Activated CD4-positive, alpha-beta memory T cell treated with anti-CD3 and anti-CD28 coated beads, Interleukin-2, amount 10 ng/mL, durations not matched to agents 7 days and 5 days (primary cell): ENCODE data around the gene MAST3. TPM values are rescaled to one million over a fixed set of nuclear protein-coding genes. Genes with fewer than 3 reads are reported as not detected.
A peak's percentile ranks its signal among the peaks of the same experiment; 100 is the strongest.

Experiments
- CTCF ChIA-PET: fragments of 350-600 bp; sonication (Branson Sonifier 250); formaldehyde crosslinking; loops from one replicate; lab custom pipeline; 2021; ENCODE audit warnings: antibody characterized with exemption, inconsistent platforms; lab: Charles Lee
- POLR2A ChIA-PET: fragments of 350-600 bp; sonication (Branson Sonifier 250); formaldehyde crosslinking; loops from one replicate; lab custom pipeline; 2021; ENCODE audit warnings: antibody characterized with exemption; lab: Charles Lee
- DNase-seq: peaks from one replicate; pipeline ENCODE4 v3.0.0-alpha.2; 2020
- H3K27ac Mint-ChIP-seq: one replicate; pipeline ENCODE4 v1.8.0; 2021; ENCODE audit warnings: mild to moderate bottlenecking, mixed read lengths
- H3K27me3 Mint-ChIP-seq: one replicate; pipeline ENCODE4 v1.8.0; 2021; ENCODE audit warnings: mixed read lengths
- H3K36me3 Mint-ChIP-seq: one replicate; pipeline ENCODE4 v1.8.0; 2021; ENCODE audit warnings: low read depth, mixed read lengths
- H3K4me1 Mint-ChIP-seq: one replicate; pipeline ENCODE4 v1.8.0; 2021; ENCODE audit warnings: mixed read lengths
- H3K4me3 Mint-ChIP-seq: one replicate; pipeline ENCODE4 v1.8.0; 2021; ENCODE audit warnings: mild to moderate bottlenecking, mixed read lengths
- H3K9me3 Mint-ChIP-seq: one replicate; pipeline ENCODE4 v1.8.0; 2021; ENCODE audit warnings: mixed read lengths
- total RNA-seq, 2 experiments: library from RNA; stranded (reverse); gene quantifications; one replicate each; pipeline ENCODE4 v1.2.3, GENCODE V29; 2021

The MAST3 gene
- total RNA-seq, 2 experiments from 2014 or later: 29.2 to 29.9 TPM

DNA sequence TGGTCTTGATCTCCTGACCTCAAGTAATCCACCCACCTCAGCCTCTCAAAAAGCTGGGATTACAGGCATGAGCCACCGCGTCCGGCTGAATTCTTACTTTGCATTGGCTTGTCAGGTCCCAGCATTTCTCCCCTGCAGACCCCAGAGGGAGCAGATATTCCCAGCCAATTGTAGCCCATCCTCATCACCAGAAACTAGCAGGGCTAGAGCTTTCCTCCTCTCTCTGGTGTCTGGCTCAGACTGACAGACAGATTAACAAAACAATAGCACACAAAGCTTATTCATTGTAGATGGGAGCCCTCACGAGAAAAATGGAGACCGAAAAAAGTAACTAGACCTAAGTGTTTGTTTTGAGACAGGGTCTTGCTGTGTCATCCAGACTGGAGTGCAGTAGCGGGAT is 88.0 kb downstream of the MAST3 start:
- POLR2A ChIA-PET: interaction anchor here (2.1 to 2.6 kb wide), 2 partner anchors 10 to 11 kb away, joined by 7 to 10 read pairs; no protein-coding TSS in a partner anchor
- no peak for DNase-seq
- H3K4me3 Mint-ChIP-seq: no peak overlapping the region
- CTCF ChIA-PET: interaction anchor here (0.6 kb wide), 1 partner anchor 209 kb away, joined by 3 read pairs; no protein-coding TSS in a partner anchor
- no peaks in the 10 kb centered on the region for H3K27me3 Mint-ChIP-seq
- no peak overlapping the region for H3K27ac Mint-ChIP-seq
- H3K36me3 Mint-ChIP-seq: no peaks in the 10 kb centered on the region
- H3K9me3 Mint-ChIP-seq: no peaks in the 10 kb centered on the region
- no peaks in the 10 kb centered on the region for H3K4me1 Mint-ChIP-seq

- no peaks in the 10 kb centered on the region for H3K36me3 Mint-ChIP-seq
- no peak overlapping the region for H3K4me3 Mint-ChIP-seq
- no peak overlapping the region for H3K27ac Mint-ChIP-seq
- ChIA-PET CTCF (no interaction called here), POLR2A (no interaction called here)
- no peak for DNase-seq
- H3K27me3 Mint-ChIP-seq: no peaks in the 10 kb centered on the region
- peaks cover 23% of the 10 kb centered on the region for H3K4me1 Mint-ChIP-seq
- H3K9me3 Mint-ChIP-seq: no peaks in the 10 kb centered on the region
These were observed 92.7 kb downstream of the MAST3 start for GRCh38 chr19:18190278-18190677.

GRCh38 chr19:18191640-18192062 is 94.1 kb downstream of the MAST3 start:
- ChIA-PET CTCF (interaction anchor here (0.7 to 3.2 kb wide), 14 partner anchors 8 to 227 kb away, joined by 3 to 21 read pairs (median 6); partner anchors contain the start of genes IFI30, RAB3A and SSBP4), POLR2A (interaction anchor here (0.6 to 3.7 kb wide), 10 partner anchors 11 to 352 kb away, joined by 3 to 32 read pairs (median 4); partner anchors contain the start of genes FKBP8, JUND, LSM4 and RAB3A)
- Mint-ChIP-seq H3K4me1 (peaks cover 23% of the 10 kb centered on the region), H3K27me3 (no peaks in the 10 kb centered on the region), H3K9me3 (no peaks in the 10 kb centered on the region), H3K4me3 (peak overlapping the region; percentile 74), H3K36me3 (no peaks in the 10 kb centered on the region), H3K27ac (peak overlapping the region; percentile 85)
- DNase-seq: no peak

- H3K36me3 Mint-ChIP-seq: no peaks in the 10 kb centered on the region
- H3K9me3 Mint-ChIP-seq: no peaks in the 10 kb centered on the region
- no peaks in the 10 kb centered on the region for H3K27me3 Mint-ChIP-seq
- POLR2A ChIA-PET: interaction anchor here (0.7 to 3.7 kb wide), 14 partner anchors 12 to 351 kb away, joined by 3 to 32 read pairs (median 3); partner anchors contain the start of genes FKBP8, JUND, LSM4 and PIK3R2
- H3K4me1 Mint-ChIP-seq: peaks cover 23% of the 10 kb centered on the region
- H3K27ac Mint-ChIP-seq: peak within 1 kb of the TSS; percentile 85
- H3K4me3 Mint-ChIP-seq: peak within 1 kb of the TSS; percentile 74
- CTCF ChIA-PET: interaction anchor here (0.5 to 3.2 kb wide), 22 partner anchors 9 to 226 kb away, joined by 3 to 21 read pairs (median 5); partner anchors contain the start of genes IFI30, JUND, LSM4 and RAB3A
- peak; percentile 99 for DNase-seq
These were observed 95.3 kb downstream of the MAST3 start, which contains the start of gene MPV17L2 for GRCh38 chr19:18192673-18193387. TSS of gene MPV17L2 (plus strand) at chr19:18193218. CDS start at chr19:18193282, 64 bp downstream.

GRCh38 chr19:18193388-18194180 is 96.0 kb downstream of the MAST3 start:
- Mint-ChIP-seq H3K4me1 (peaks cover 23% of the 10 kb centered on the region), H3K27me3 (no peaks in the 10 kb centered on the region), H3K36me3 (peaks cover 5% of the 10 kb centered on the region), H3K4me3 (peak overlapping the region; percentile 74), H3K9me3 (no peaks in the 10 kb centered on the region), H3K27ac (peak overlapping the region; percentile 85)
- POLR2A ChIA-PET: interaction anchor here (0.6 to 3.7 kb wide), 11 partner anchors 11 to 350 kb away, joined by 3 to 32 read pairs (median 4); partner anchors contain the start of genes FKBP8, JUND, LSM4 and PIK3R2
- DNase-seq: no peak
- CTCF ChIA-PET: interaction anchor here (0.9 to 3.2 kb wide), 16 partner anchors 8 to 213 kb away, joined by 3 to 21 read pairs (median 4); partner anchors contain the start of genes IFI30, JUND, LSM4 and RAB3A

- peak overlapping the region; percentile 74 for H3K4me3 Mint-ChIP-seq
- H3K9me3 Mint-ChIP-seq: no peaks in the 10 kb centered on the region
- ChIA-PET POLR2A (interaction anchor here (0.6 to 3.7 kb wide), 4 partner anchors 11 to 169 kb away, joined by 3 to 32 read pairs (median 4); partner anchors contain the start of gene RAB3A), CTCF (interaction anchor here (1.6 to 3.2 kb wide), 3 partner anchors 8 to 26 kb away, joined by 4 to 21 read pairs (median 9); partner anchors contain the start of gene RAB3A)
- no peaks in the 10 kb centered on the region for H3K27me3 Mint-ChIP-seq
- peaks cover 5% of the 10 kb centered on the region for H3K36me3 Mint-ChIP-seq
- peak overlapping the region; percentile 85 for H3K27ac Mint-ChIP-seq
- peaks cover 23% of the 10 kb centered on the region for H3K4me1 Mint-ChIP-seq
- DNase-seq: no peak
These were observed 96.6 kb downstream of the MAST3 start for GRCh38 chr19:18194181-18194530.

- Mint-ChIP-seq H3K27me3 (no peaks in the 10 kb centered on the region), H3K4me1 (peaks cover 23% of the 10 kb centered on the region), H3K27ac (no peak overlapping the region), H3K36me3 (peaks cover 6% of the 10 kb centered on the region), H3K4me3 (peak overlapping the region; percentile 74), H3K9me3 (no peaks in the 10 kb centered on the region)
- ChIA-PET CTCF (interaction anchor here (0.6 to 3.2 kb wide), 4 partner anchors 10 to 164 kb away, joined by 3 to 21 read pairs (median 6); partner anchors contain the start of gene RAB3A), POLR2A (interaction anchor here (0.6 to 3.7 kb wide), 3 partner anchors 10 to 170 kb away, joined by 3 to 32 read pairs (median 4); partner anchors contain the start of gene RAB3A)
- DNase-seq: peak; percentile 25
These were observed 97.1 kb downstream of the MAST3 start for GRCh38 chr19:18194554-18195238.

- CTCF ChIA-PET: no interaction called here
These were observed 98.9 kb downstream of the MAST3 start for GRCh38 chr19:18196511-18196845.

GRCh38 chr19:18197306-18197705 is 99.7 kb downstream of the MAST3 start:
- H3K27me3 Mint-ChIP-seq: no peaks in the 10 kb centered on the region
- no peak overlapping the region for H3K4me3 Mint-ChIP-seq
- peaks cover 8% of the 10 kb centered on the region for H3K36me3 Mint-ChIP-seq
- no peak for DNase-seq
- no peaks in the 10 kb centered on the region for H3K9me3 Mint-ChIP-seq
- CTCF ChIA-PET: interaction anchor here (0.7 kb wide), 1 partner anchor 55 kb away, joined by 3 read pairs; no protein-coding TSS in a partner anchor
- H3K27ac Mint-ChIP-seq: no peak overlapping the region
- POLR2A ChIA-PET: no interaction called here
- peaks cover 23% of the 10 kb centered on the region for H3K4me1 Mint-ChIP-seq

More at GRCh38 chr19:18196511-18196845, 98.9 kb downstream of the MAST3 start:
- peaks cover 23% of the 10 kb centered on the region for H3K4me1 Mint-ChIP-seq
- POLR2A ChIA-PET: no interaction called here
- H3K9me3 Mint-ChIP-seq: no peaks in the 10 kb centered on the region
- DNase-seq: no peak
- no peaks in the 10 kb centered on the region for H3K27me3 Mint-ChIP-seq
- H3K27ac Mint-ChIP-seq: no peak overlapping the region
- H3K4me3 Mint-ChIP-seq: no peak overlapping the region
- H3K36me3 Mint-ChIP-seq: peaks cover 8% of the 10 kb centered on the region

DNA sequence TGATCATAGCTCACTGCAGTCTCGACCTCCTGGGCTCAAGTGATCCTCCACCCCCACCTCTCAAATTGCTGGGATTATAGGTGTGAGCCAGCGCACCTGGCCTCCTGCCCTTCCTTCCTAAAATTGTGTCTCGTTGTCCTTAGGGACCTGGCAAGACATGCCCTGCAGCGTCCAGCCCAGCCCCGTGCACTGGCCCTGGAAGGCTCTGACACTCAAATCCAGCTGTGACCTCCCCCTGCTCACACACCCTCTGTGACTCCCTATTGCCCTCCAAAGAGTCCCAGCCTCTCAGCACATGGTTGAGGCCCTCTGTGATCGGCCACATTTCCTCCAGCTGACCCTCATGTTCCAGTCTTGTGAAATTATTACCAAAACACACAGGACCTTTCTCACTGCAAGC is 100.4 kb downstream of the MAST3 start:
- Mint-ChIP-seq H3K27ac (no peak overlapping the region), H3K4me3 (no peak overlapping the region), H3K9me3 (no peaks in the 10 kb centered on the region), H3K4me1 (peaks cover 26% of the 10 kb centered on the region), H3K36me3 (peaks cover 8% of the 10 kb centered on the region), H3K27me3 (no peaks in the 10 kb centered on the region)
- CTCF ChIA-PET: interaction anchor here (0.7 kb wide), 1 partner anchor 55 kb away, joined by 3 read pairs; no protein-coding TSS in a partner anchor
- POLR2A ChIA-PET: no interaction called here
- no peak for DNase-seq

DNA sequence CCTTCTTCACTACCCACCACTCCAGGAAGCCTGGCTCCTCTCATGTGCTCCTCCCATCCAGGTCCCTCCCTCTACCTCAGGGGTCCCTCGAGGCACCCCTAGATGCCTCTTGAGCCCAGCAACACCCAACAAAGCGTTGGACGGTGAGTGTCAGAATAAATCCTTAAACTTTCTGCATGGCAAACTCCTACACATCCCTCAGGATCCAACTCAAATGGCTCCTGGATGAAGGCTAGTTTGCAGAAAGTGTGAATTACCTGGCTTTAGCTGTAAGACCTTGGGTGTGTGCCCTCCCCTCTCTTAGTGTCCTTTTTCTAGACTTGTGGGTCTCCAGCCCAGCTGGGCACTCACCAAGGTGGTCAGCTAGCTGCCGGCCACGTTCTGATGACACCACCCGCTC is 100.8 kb downstream of the MAST3 start:
- CTCF ChIA-PET: no interaction called here
- no peak overlapping the region for H3K27ac Mint-ChIP-seq
- H3K36me3 Mint-ChIP-seq: peaks cover 8% of the 10 kb centered on the region
- H3K9me3 Mint-ChIP-seq: no peaks in the 10 kb centered on the region
- H3K27me3 Mint-ChIP-seq: no peaks in the 10 kb centered on the region
- POLR2A ChIA-PET: no interaction called here
- no peak for DNase-seq
- H3K4me3 Mint-ChIP-seq: no peak overlapping the region
- peaks cover 27% of the 10 kb centered on the region for H3K4me1 Mint-ChIP-seq
